ENCODE measurements around the gene LYSET.
"Not testable (repeated sequence)": the region's sequence is repeated elsewhere in the genome, so short reads cannot be mapped to it uniquely, and the experiment has no call there.

LYSET gene, protein sequence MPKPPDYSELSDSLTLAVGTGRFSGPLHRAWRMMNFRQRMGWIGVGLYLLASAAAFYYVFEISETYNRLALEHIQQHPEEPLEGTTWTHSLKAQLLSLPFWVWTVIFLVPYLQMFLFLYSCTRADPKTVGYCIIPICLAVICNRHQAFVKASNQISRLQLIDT

DNA sequence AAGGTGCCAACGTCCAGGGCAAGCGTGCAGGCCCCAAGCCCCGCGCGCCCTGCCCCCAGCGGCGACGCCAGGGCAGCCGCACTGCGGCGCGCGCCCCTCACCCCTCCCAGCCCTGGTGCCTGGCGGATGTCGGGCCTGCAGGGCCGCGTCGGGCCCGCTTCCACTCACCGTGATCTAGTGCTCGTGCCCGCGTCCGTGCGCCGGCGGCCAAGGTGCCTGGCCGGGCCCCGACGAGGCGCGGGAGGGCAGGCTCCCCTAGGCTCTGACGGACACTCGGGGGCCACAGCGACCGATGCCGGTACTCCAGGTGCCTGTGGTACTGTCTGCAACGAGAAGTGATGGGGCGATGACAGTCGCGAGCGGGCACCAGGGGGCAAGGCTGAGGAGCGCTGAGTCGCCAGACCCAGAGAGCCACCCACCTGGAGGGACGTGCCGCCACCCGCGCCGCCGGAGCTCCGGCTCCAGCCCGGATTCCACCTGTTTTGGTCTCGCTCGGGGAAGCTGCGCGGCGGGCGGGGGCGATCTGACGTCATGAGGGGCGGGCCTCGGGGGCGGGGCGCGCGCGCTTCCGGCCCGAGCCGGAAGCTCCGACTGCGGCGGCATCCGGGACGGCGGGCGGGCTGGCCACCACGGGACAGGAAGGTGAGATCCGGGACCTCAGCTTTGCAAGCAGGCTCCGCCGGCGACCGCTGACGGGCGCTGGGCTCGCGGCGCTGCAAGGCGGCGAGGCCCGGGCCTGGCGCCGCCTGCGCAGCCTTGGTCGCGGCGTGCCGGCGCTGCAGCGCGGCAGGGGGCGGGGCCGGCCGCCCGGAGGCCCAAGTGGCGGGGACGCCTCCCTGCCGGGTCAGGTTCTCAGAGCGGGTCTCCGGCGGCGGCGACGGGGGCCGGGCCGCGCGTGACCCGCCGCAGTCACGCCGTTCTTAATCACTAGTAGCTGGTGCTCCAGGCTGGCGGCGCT is at the start of gene LYSET, which contains the start of gene MOAP1:
TSS of gene LYSET (plus strand) at position 927 of the 958 bp plus-strand sequence. CDS start 89 bp downstream, outside the sequence.
TSS of gene MOAP1 (minus strand) at position 507 of the 958 bp plus-strand sequence. CDS start 655 bp downstream, outside the sequence.
- peak; percentile 70 to 72 for DNase-seq

DNA sequence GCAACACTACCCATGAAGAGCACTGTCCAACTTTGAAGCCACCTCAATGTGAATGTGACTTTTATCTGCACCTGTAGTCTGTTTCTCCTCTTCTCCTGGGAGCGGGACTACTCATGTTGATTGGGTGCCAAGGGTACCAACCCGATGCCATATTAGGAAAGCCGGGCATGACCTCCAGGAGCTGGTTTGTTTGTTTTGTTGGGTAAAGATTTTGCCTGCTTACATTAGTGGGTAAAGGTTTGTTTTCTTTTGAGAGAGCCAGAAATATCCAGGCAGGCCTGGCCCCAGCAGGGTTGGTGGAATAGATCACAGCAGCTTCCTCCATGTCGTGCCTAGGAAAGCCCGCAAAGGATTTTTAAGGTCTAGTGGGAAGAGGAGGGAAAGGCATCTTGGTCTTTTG is 49.7 kb upstream of the LYSET start:
- no peak for DNase-seq

DNA sequence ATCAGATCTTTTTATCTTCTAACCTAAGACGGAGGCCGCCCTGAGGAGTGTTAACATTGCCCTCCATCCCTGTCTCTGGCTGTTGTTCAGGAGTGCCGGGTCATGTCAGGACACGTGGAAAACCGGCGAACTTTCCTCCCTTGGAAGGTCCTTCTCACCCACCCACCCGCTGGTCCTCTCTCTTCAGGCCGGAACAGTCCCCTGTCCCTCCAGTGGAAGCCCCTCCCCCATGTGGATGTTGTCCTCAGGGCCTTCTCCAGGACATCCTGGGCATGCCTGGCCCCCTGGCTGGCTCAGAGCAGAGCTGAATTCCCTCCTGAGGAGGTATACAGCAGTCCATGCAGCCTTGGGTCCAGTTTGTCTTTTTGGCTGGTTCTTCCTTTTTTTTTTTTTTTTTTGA is 49.1 kb upstream of the LYSET start:
- DNase-seq, result no peak

DNA sequence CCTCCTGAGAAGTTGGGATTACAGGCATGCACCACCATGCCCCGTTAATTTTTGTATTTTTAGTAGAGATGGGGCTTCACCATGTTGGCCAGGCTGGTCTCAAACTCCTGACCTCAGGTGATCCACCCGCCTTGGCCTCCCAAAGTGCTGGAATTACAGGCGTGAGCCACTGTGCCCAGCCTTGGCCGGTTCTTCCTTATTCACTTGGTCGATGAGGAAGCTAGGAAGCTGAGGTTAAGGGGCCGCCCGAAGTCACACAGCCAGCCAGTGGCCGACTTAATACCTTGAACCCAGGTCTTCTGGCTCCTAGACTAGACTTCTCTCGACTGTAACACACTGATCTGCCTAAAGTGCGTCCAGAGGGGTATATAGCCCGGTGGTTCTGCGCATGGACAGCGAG is 48.6 kb upstream of the LYSET start:
- not testable (repeated sequence) for DNase-seq

DNA sequence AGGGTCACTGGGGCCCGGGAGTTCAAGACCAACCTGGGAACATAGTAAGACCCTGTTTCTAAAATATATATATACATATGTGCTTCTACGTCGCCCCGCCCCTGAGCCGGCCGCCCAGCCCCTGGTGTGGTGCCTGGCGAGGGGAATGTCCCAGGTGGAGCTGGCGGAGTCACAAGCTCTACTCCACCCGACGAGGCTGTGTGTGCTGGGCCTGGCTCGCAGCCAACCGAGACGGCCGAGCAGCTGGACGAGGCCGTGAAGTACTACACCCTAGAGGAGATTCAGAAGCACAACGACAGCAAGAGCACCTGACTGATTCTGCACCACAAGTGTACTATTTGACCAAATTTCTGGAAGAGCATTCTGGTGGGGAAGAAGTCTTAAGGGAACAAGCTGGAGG is 47.3 kb upstream of the LYSET start:
- no peak for DNase-seq

DNA sequence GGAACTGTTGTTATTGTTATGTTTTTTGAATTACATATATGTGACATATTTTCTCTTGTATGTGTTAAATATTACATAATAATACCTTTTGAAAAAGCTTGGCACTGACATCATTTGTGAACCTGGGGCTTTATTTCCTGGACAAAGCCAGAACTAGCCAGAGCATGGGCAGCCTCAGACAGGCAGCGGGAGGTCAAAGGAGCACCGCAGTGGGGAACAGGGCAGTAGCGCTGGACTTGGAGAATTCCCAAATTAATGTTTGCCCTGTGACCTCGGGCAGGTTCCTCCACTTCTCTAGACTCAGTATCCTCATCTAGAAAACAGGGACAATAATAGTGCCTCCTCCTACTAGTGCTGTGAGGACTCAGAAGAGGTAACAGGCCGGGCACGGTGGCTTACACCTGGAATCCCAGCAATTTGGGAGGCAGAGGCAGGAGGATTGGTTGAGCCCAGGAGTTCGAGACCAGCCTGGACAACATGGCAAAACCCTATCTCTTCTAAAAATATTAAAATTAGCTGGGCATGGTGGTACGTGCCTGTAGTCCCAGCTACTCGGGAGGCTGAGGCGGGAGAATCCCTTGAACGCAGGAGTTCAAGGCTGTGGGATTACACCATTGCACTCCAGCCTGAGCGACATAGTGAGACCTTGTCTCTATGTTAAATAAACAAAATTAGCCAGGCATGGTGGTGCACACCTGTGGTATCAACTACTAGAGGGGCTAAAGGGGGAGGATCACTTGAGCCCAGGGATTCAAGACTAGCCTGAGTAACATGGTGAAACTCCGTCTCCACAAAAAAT is 42.1 kb upstream of the LYSET start:
- no peak for DNase-seq

DNA sequence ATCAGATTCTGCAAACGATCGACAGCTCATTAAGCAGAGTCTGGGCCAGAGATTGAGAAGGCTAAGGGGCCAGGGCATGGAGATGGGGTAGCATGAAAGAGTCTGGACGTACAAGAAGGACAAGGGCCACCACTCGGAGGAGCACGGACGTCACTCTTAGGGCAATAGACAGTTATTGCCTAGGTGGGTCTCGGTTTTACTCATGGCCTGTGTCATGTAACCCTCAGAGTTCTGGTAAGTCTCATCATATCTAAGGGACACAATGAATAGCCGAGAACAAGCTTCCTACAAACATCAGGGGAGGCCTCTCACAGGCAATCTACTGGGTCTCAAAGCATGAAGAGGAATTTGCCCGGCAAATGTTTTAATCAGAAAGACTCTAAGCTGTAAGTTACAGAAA is 39.0 kb upstream of the LYSET start:
- no peak for DNase-seq

DNA sequence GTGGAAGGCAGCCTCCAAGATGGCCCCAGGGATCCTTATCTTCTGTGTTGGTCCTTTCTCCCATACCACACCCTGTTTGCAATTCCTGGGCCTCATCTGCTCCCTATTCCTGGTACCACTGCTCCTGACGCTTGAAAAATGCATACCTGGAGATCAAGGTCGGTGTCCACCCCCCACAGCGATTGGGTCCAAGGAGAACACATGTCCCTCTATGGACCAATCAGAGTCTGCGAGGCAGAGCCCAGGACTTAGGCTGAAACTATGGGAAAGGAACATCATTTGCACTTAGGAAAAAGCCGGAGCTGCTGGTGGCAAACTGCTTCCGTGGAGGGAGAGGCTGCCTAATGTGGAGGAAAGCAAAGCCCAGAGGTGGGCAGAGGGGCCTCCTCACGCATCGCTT is 36.1 kb upstream of the LYSET start:
- no peak for DNase-seq

DNA sequence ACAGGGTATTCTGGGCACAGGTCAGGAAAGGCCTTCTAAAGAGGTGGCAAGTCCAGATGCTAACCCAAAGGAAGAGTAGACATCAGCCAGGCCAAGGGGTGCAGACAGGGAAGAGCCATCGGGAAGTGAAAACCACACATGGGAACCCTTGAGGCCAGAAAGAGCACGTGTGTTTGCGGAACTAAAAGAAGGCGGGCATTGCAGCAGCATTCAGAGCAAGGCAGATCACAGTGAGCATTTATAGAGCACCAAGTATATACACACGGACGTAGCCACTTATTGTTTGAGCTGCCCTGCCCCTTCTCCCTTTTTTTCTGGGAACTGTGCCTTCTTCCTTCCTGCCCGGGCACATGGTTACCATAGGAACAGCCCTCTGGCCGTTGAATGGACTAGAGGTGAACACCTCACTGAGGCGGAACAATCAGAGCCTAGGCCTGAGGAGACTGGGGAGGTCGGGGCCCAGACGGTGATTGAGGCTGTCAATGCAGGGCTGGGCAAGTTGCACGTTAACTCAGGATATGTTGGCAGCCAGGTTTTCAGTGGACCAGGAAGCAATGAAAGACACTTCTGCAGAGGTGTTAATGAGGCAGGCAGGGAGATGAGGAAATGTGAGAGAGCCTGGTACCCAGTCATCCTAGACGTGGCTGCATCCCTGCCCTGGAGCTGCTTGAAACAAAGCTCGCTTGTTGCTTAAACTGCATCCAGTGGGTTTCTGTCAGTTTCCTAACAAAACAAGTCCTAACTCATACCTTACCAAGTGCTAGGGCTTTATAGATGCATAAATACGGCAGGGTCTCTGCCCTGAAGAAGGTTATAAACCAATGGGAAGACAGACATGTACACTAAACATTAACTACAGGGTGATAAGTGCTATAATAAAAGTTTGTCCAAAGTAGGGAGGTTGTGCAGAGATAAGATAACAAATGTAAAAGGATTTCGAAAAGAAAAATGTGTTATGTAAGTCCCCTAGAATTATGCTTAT is 34.6 kb upstream of the LYSET start:
- DNase-seq, result no peak

DNA sequence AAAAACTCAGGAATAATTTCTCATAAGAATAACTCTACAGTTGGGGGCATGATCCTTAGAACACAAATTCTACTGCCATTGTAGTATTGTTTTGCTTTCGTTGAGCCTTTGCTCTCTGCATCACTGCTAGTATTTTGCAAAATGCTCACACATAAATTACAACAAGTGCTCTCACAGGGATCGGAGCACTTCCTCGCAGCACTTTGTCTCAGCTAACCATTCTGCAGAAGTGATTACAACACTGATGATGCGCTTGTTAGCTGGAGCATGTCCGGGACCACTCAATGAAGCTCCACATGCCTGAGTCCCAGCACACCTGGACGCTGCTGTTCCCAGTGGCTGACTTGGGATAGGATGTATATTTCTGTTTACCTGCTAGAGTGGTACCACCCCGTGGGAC is 32.0 kb upstream of the LYSET start:
- DNase-seq, result no peak

DNA sequence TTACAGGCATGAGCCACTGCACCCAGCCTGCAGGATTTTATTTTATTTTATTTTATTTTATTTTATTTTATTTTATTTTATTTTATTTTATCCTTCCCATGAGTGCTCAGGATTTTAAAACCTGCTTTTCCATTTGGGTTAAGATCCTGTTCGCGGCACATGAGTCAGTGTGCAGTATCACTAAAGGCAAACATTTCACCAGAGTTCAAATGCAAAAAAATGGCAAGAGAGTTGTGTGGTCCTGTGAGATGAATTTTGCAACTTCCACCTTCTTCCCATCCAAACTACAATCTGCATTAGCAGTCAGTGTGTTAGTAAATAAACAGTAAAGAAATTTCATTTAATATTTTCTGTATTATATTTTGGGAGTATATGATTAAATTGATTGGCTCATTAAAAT is 29.4 kb upstream of the LYSET start:
- no peak for DNase-seq

DNA sequence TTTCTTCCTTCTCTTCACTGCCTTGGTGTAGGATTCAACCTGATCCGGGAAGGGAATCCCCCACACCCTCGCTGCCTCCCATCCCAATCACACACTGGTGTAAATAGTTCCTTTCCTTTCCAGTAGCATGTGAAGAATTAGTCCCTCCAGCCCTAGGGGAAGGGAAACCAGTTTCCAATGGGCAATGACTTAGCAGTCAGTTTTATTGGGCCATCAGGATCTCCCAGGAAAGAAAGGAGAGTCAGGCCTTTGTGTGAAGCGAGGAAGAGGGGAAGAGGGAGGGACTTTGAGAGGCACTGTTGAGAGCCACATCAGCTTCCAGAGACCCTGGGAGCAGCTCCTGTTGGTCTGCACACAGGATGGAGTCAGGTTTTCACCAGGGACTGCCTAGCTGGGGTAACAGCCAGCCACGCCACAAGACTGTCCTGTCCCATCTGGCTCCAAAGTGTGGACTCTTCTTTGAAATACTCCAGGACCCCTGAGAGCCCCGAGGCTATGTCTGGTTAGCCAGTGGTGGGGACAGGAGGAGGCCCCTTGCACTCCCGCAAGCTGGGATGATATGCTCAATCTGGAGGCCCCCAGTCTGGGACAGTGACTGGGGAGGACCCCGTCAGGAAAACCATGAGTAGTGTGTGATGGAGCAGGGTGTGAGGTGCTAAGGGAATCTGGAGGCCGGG is 28.3 kb upstream of the LYSET start:
- DNase-seq, result no peak

DNA sequence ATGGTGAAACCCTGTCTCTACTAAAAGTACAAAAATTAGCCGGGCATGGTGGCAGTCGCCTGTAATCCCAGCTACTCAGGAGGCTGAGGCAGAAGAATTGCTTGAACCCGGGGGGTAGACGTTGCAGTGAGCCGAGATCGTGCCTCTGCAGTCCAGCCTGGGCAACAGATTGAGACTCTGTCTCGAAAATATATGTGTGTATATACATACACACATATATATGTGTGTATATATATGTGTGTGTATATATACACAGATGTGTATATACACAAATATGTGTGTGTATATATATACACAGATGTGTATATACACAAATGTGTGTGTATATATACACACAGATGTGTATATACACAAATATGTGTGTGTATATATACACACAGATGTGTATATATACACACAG is 26.8 kb upstream of the LYSET start:
- DNase-seq, result not testable (repeated sequence)

DNA sequence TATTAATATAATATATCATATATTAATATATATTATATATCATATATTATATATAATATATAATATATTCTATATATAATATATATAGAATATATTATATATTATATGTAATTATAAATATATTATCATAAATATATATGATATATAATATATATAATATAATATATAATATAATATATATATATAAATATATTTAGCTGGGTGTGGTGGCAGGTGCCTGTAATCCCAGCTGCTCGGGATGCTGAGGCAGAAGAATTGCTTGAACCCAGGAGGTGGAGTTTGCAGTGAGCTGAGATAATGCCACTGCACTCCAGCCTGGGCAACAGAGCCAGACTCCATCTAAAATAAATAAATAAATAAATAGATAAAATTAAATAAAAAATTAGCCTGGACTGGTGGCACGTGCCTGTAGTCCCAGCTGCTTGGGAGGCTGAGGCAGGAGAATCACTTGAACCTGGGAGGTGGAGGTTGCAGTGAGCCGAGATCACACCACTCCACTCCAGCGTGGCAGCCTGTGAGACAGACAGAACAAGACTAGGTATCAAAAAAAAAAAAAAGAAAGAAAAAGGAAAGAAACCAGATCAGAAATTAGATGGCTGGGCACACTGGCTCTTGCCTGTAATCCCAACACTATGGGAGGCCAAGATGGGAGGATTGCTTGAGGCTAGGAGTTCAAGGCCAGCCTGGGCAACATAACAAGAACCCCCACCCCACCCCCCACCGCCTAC is 25.3 kb upstream of the LYSET start:
- DNase-seq, result not testable (repeated sequence)

DNA sequence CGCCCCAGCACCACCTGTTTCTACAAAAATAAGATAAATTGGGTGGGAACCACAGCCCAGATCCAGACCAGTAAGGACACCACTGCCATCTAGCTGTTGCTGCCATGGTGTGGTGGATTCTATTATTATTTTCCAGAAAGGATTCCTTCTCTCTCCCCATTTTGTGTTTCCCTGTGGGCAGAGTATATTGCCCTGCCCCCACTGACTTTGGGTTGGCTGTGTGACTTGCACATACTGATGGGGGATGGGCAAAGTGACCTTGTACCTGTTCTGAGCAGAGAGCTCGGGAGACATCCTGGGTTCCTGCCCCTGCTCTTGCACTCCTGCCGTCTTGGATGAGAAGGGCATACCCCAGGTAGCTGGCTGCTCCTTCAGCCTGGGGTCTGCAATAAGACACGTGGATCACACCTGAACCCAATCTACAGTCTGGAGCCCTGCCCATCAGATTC is 24.7 kb upstream of the LYSET start:
- DNase-seq, result peak; percentile 57 to 61

DNA sequence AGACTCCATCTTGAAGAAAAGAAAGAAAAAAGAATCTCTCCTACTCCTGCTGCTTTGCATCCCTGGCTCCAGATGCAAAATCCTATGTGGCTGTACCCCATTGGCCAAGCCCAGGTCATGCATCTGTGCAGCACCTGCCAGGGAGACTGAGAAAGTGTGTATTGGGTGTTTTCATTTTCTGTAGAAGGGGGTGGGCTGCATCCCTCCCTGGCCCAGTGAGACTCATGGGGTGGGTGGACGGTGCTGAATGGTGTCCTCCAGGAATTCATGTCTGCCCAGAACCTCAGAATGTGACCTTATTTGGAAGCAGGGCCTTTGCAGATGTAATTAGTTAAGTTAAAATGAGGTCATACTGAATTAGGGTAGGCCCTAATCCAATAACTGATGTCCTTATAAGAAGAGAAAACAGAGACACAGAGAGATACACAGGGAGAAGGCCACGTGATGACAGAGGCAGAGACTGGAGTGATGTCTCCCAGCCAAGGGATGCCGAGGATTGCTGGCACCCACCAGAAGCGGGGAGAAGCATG is 23.6 kb upstream of the LYSET start:
- DNase-seq, result no peak

DNA sequence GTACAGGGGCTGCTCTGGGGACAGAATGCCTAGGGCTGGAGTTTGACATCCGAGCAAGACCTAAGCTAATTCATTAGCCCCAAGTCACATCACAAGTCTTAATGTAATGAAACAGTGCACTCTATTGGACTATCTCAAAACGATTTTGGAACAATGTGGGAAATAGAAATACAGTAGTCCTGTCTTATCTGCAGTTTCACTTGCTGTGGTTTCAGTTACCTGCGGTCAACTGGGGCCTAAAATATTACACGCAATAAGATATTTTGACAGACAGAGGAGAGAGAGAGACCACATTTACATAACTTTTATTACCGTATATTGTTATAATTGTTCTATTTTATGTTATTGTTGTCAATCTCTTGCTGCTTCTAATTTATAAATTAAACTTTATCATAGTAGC is 21.6 kb upstream of the LYSET start:
- DNase-seq, result no peak

DNA sequence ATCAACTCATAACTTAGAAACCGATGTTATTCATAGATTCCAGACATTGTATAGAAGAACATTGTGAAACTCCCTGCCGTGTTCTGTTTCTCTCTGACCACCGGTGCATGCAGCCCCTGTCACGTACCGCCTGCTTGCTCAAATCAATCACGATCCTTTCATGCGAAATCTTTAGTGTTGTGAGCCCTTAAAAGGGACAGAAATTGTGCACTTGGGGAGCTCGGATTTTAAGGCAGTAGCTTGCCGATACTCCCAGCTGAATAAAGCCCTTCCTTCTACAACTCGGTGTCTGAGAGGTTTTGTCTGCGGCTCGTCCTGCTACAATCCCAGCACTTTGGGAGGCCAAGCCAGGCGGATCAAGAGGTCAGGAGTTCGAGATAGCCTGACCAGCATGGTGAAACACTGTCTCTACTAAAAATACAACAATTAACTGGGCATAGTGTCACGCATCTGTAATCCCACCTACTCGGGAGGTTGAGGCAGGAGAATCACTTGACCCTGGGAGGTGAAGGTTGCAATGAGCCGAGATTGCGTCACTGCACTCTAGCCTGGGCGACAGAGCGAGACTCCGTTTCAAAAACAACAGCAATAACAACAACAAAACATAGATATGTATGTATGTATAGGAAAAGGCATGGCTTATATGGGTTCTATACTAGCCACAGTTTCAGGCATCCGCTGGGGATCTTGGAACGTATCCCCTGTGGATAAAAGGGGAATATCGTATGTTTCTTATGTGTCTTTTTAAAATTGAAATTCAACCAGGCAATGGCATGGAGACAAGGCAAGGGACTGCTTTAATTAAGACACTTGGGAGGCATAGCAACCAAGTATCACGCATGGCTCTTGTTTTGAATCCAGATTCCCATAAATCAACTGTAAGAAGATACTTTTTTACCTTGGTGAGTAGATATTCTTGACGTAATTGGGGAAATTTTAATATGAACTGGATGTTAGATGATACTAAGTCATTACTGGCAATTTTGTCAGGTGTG is 19.5 kb upstream of the LYSET start:
- DNase-seq, result not testable (repeated sequence)

DNA sequence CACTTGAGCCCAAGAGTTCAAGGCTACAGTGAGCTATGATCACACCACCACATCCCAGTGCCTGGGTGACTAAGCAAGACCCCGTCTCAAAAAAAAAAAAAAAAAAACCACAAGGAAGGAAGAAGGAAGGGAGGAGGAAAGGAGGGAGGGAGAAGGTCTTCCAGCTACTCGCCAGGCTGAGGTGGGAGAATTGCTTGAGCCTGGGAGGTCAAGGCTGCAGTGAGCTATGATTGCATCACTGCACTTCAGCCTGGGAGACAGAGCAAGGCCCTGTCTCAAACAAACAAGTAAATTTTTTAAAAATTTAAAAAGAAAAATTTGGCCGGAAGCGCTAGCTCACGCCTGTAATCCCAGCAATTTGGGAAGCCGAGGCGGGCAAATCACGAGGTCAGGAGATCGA is 16.5 kb upstream of the LYSET start:
- DNase-seq, result not testable (repeated sequence)
